GM21526 (cell line): ENCODE results near the gene CAPS2.
"Not testable (repeated sequence)": the region's sequence is repeated elsewhere in the genome, so short reads cannot be mapped to it uniquely, and the experiment has no call there.

Experiments
- ATAC-seq: cut with Tn5 transposase; IDR thresholded peaks from one replicate; pipeline ENCODE4 v1.9.1; 2021; ENCODE audit warnings: moderate library complexity; ENCODE audit not compliant: unreplicated experiment, low FRiP score

Gene CAPS2

DNA sequence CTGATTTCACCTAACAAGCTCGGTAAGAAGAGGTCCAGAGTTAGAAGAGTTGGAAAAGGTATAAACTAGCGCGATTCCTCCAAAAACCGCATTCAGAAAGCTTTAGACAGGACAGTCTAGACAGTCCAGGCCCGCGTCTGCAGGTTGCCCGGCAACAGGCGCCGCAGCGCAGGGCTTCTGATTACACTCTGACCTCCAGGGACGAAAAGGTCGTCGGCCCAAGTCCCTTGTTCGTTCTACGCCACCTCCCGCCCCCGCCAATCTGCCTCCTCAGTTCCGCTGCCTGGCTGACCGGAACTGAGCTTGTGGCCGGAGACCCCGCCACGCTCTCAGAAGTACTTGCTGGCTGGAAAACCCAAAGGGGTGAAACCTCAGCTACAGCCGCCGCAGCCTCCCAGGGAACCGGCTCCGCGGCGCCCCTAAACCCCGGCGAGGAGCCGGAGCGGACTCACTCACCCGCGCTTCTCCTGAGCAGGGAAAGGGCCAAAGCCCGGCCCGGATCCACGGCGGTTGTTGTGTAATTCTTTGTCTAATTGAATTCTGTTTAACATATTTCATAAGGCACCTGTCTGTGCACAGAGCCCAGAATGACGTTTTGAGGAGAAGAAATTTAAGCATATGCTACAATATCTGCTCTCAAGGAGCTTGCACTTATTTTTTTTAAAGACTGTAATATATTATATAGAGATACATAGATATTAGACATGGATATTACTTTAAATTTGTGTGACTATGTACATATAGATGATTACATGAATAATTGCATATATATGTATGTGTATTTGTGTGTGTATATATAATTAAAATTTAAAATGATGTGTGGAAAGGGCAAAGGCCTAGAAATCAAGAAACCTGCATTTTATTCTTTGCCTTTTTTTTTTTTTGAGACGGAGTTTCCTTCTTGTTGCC lies at the start of gene CAPS2:
CAPS2 (minus strand) TSS at position 407 of the 909 bp plus-strand sequence. CDS start 3,826 bp downstream, outside the sequence.
- ATAC-seq = peak; percentile 91

DNA sequence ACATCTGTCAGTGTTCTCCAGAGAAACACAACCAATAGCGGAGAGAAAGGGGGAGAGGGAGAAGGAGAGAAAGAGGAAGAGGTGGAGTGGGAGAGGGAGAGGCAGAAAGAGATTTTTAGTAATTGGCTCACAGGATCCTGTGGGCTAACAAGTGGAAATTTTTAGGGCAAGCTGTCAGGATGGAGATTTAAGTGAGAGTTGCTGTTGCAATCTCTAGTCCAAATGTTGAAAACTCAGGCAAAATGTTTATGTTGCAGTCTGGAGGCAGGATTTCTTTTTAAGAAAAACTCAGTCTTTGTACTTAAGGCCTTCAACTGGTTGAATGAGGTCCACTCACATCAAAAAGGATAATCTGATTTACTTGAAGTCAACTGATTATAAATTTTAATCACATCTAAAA lies 48.2 kb upstream of the CAPS2 start:
- no peak for ATAC-seq

DNA sequence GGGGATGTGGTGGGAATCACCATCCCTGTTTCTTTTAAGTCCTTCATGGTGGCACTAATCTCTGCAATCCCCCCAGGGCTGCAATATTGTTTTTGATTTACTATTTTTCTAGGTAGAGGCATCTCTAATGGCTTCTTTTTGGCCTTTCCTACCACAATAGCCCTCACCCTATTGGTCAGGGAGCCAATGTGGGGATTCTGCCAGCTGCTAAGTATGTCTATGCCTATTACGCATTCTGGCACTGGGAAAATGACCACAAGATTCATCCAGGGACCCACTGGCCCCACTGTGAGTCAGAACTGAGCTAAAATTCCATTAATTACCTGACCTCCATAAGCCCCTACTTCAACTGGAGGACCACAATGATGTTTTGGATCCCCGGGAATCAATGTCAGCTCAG lies 44.8 kb upstream of the CAPS2 start:
- ATAC-seq = no peak

DNA sequence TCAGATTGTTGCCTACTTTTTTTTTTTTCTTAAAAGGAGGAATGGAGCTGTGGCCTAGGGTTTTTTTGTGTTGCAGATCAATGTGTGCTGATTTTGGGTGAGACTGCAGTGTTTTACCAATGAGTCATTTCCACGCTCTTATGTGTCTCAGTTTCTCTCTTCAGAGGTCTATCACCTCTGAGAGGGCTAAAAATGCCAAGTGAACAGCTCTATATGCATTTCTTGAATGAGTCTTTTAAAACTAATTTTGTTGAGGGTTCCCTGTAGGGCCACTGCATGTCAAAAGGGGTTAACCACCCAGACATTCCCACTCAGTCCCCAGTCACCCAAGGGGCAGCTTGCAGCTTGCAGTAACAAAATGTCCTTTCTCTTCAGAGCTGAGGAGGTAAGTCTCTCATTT lies 36.5 kb upstream of the CAPS2 start:
- ATAC-seq = no peak

DNA sequence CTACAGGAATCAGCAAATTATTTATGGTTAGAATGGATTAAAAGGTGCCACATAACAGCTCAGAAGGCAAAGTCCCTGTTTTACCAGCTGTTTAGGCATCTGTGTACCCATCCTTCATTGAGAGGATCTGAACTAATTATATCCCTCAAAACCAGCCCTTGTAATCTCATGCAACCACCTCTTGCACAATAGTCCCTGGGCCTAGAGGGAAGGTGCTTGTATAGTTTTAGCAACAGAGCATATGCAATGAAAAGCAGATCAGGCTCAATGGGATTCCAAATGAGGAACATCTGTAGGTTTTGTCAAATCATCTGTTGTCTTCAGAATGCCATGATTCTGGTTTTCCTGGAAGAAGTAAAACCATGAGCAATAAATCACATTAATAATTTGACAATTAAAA lies 34.8 kb upstream of the CAPS2 start:
- ATAC-seq = no peak

DNA sequence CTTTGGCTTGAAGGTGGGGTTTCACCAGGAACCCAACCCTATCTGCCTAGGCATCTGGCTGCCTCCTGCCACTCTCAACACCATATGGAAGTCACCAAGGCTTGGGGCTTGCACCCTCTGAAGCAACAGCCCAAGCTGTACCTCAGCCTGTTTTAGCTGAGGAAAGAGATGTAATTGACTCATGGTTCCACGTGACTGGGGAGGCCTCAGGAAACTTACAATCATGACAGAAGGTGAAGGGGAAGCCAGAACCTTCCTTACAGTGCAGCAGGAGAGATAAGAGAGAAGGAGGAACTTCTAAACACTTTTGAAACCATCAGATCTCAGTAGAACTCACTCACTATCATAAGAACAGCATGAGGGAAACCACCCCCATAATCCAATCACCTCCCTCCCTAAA lies 31.3 kb upstream of the CAPS2 start:
- no peak for ATAC-seq

DNA sequence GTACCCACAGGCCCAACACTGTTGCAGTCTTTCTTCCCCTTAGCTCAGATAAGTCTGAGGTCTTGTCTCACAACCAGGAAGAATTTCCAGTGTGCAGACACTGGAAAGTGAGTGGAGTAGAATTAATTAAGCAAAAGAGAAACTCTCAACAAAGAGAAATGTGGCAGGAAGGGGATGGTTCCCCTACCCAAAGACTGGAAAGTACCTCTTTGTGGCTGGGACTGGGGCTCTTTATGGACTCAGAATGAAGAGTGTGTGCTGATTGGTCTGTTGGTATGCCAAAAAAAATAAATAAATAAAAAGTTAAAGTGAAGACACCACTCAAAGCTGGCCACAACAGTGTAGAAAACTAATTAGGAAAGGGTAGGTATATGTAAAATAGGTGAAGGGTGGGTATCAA lies 30.8 kb upstream of the CAPS2 start:
- no peak for ATAC-seq

DNA sequence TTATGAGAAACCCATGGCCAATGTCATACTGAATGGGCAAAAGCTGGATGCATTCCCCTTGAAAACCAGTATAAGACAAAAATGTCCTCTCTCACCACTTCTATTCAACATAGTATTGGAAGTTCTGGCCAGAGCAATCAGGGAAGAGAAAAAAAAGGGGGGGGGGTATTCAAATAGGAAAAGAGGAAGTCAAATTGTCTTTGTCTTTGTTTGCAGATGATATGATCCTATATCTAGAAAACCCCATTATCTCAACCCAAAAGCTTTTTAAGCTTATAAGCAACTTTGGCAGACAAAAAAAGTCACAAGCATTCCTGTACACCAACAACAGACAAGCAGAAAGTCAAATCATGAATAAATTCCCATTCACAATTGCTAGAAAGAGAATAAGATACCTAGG lies 23.9 kb upstream of the CAPS2 start:
- ATAC-seq = no peak

DNA sequence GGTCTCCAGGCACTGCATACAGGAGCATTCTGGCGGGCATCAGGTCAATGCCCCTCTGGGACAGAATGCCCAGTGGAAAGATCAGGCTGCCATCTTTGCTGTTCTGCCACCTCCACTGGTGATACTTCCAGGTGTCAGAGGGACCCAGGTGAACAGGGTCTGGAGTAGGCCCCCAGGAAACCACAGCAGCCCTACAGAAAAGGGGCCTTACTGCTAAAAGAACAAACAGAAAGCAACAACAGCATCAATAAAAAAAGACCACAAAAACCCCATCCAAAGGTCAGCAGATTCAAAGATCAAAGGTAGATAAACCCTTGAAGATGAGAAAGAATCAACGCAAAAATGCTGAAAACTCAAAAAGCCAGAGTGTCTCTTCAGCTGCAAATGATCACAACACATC lies 20.3 kb upstream of the CAPS2 start:
- no peak for ATAC-seq

DNA sequence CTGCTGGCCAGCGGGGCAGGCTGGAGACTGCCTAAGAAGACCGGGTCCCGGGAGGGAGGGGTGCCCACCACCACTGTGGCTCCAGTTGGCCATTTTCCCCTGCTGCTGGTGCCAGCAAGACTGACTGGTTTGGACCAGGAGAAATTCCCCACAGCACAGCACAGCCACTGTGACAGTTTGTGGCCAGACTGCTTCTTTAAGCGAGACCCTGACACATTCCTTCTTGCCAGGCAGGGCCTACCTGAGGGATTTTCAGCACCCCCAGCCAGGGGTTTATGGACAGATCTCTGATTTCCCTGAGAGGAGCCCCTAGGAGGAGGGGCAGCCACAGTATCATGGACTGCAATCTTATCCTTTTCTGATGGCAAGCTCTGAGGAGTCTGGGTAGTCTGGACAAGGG lies 19.8 kb upstream of the CAPS2 start:
- ATAC-seq = no peak

DNA sequence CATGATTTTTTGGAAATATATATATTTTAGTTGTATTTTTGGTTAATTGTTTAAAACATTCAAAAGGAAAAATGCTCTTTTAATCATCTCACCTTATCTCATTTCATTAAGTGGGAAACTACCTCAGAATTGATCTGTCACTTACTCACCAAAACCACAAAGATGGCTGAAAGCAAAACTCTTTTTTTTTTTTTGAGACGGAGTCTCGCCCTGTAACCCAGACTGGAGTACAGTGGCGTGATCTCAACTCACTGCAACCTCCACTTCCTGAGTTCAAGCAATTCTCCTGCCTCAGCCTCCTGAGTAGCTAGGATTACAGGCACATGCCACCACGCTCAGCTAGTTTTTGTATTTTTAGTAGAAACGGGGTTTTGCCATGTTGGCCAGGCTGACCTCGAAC lies 16.1 kb upstream of the CAPS2 start:
- not testable (repeated sequence) for ATAC-seq

DNA sequence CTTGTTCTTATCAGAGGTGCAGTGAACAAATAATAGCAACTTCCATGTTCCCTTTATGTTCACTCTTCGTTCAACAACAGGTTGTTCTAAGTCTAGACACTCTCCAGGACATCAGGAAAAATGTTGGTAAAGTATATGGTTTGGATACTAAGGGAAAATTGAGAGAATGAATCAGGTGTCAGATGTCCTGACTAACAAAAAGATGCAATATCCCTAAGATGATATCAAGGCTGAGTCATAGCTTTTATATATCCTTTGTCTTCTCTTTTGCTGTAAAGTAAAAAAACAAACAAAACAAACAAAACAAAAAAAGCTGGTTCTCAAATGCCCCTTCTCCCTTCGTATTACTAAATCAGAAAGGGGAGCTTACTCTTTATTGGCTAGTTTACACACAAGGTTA lies 15.4 kb upstream of the CAPS2 start:
- ATAC-seq = no peak

DNA sequence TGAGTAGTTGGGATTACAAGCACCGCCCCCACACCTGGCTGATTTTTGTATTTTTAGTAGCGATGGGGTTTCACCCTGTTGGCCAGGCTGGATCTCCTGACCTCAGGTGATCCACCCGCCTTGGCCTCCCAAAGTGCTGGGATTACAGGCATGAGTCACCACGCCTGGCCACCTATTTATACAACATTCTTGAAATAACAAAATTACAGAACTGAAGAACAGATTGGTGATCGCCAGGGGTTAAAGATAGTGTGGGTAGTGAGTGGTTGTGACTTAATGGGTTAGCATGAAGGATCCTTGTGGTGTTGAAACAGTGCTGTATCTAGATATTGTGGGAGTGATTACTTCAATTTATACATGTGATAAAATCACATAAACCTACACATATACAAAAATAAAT lies 11.7 kb upstream of the CAPS2 start:
- no peak for ATAC-seq

DNA sequence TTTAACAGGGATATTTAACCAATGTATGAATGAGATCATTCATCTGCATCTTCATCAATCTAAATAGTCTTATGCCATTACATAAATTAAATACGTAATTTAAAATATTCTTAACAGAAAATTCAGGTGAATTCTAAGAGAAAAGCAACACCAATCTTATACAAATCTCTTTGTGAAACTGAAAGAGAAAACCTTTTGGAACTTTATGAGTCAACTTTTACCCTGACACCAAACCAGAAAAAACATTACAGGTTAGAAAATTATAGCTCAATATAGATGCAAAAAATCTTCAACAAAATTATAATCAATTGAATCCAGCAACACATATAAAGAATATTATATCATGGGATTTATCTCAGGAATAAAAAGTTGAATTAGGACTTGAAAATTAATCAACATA lies 7.8 kb upstream of the CAPS2 start:
- peak; percentile 56 for ATAC-seq

DNA sequence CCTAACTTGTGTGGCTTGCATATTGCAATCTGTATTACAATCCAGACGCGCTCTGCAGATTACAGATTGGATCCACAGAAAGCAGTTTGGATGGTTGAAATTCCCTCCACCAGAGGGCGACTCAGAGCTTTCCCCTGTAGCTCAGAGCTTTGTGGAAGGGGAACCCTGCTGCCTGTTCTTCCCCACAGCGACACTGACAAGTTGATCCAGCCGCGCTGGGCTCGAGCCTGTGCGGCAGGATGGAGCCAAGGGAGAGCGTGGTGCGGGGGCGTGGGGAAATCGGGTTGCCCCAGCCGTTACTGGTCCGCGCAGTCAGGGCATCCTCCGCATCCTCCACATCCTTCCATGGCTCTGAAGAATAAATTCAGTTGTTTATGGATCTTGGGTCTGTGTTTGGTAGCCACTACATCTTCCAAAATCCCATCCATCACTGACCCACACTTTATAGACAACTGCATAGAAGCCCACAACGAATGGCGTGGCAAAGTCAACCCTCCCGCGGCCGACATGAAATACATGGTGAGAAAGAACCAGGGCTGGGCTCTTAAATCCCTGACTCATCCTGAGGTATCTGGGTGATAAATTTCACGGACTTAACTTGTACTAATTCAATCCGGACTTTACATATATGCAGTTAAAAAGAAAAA lies 4.4 kb upstream of the CAPS2 start, which contains the start of gene GLIPR1L1:
GLIPR1L1 (plus strand) TSS at position 287 of the 647 bp plus-strand sequence; CDS start at position 346, 59 bp downstream.
- peak; percentile 61 for ATAC-seq

DNA sequence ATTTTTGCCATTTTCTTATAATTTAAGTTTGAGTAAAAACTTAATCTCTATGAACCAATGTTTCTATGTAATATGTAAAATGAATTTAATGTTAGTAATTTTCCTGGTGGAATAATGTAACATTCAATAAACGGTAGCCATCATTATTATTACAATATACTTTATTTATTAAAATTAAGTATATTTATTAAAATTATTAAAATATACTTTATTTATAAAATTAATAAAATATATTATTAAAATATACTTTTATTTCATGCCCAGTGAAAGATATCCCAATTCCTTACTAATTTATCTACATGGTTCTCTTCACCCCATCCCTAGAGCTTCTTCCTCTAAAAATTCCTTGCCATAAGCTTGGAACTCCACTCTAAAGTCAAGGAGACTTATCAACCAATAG lies 2.5 kb downstream of the CAPS2 start:
- ATAC-seq = no peak

DNA sequence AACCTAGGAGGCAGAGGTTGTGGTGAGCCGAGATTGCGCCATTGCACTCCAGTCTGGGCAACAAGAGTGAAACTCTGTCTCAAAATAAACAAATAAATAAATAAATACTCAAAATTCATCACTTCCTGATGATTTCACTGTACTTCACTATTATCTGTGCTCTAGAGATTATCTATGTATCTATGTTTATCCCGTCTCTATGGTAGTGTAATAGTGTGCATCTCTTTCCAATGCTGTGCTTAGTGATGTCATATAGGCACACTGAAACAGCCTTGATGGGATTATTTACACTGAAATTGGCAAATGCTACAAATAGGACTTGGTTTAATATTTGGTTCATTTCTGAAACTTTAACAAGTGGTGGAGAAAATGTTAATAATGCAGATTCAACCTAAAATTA lies 6.5 kb downstream of the CAPS2 start:
- ATAC-seq = no peak

DNA sequence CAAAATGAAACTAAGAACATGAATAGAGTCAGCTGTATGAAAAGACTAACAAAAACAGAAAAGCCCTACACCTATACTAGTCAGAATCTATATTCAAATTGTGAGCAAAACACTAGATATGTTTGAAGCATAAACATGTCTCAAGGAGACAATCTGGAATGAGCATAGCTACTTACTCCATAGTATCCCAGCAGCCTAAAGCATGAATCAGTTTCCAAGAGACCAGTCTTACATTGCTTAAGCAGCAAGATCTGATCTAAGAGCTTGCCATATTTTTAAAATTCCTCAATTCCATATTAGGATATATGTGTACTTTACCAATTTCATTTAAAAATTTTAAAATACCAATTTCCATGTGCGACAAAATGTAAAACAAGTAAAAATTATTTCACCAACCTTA lies 7.7 kb downstream of the CAPS2 start:
- no peak for ATAC-seq

DNA sequence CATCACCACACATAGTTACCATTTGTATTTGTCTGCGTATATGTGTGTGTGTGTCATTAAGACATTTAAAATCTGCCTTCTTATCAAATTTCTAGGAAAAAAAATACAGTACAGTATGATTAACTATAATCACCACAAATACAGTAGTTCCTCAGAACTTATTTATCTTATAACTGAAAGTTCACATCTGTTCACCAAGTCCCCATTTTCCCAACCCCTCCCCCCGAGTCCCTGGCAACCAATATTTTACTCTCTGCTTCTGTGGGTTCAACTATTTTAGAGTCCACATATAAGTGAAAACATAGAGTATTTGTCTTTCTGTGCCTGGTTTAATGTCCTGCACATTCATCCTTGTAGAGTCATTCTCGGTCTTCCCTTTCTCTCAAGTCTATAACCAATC lies 12.3 kb downstream of the CAPS2 start:
- no peak for ATAC-seq

DNA sequence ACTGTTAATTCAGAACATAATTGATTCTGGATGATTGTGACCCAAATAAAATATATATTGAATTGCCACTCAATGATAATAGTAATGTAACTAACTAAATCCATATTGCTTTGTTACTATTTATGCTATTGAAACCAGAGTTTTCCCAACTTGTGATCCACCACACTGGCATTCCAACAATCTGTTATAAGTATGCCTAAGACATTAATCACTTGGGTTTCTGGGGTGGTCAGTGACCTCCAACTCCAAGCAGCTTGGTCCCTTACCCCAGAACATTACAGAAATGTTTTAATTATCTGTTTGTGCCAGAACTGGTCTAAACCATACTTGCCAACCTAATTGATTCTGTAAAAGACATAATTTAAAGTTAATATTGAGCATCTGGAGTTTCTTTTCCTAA lies 14.6 kb downstream of the CAPS2 start:
- no peak for ATAC-seq

DNA sequence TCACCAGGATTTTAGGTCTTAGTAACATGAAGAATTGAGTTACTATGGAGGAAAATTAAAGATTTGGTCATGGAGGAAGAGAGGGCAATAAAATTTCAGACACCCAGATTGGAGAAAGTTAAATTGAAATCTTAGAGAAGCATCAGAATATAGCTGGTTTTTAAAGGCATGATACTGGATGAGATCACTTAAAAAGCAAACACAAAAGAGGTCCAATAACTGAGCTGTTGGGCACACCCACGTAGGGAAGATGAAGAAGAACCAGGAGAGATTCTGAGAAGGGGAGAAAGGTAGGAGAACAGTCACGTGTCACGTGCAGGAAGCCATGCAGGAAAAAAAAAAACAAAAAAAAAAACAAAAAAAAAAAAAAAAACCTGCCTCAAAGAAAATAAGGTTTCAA lies 18.8 kb downstream of the CAPS2 start:
- no peak for ATAC-seq

DNA sequence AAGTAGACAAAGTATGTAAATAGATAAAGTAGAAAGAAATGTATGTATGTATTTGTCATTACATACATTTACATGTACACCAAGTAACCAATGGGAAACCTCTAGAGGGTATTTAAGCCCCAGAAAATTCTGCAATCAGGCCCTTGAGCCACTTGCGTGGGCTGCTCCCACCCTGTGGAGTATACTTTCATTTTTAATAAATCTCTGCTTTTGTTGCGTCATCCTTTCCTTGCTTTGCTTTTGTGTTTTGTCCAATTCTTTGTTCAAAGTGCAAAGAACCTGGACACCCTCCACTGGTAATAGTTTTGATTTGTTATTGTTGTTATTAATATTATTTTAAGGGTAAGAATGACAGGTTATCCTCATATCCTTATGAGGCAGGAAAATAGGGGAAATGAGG lies 21.8 kb downstream of the CAPS2 start:
- ATAC-seq = no peak
